ENCODE results near the gene RANBP3. TPM values are rescaled to one million over a fixed set of nuclear protein-coding genes. Genes with fewer than 3 reads are reported as not detected.

RANBP3 gene
- total and polyA plus RNA-seq, 2 of the 8 experiments (the other 6 are each of a cell fraction or from before 2014, with no cell fraction given) = 95.4 to 122 TPM

GRCh38 chr19:5931251-5931650 lies 46.7 kb downstream of the RANBP3 start:
- no peak overlapping the region for H2AK5ac ChIP-seq (ENCODE audit: low read depth, low read length)
- H3K36me3 ChIP-seq (ENCODE audit: control insufficient read depth in 2 of 4, insufficient read depth in 4 of 4, low read length in 3 of 4) = peaks cover 17 to 40% (median 25%) of the 10 kb centered on the region in 4 experiments
- H3K27ac ChIP-seq (ENCODE audit: low read depth, low read length) = no peak overlapping the region
- no peaks in the 10 kb centered on the region for H3K23me2 ChIP-seq (ENCODE audit: low read depth, low read length)
- no peaks in the 10 kb centered on the region; a peak in 1 of 7 replicates for H3K27me3 ChIP-seq (replicated peaks in 1 of 4; ENCODE audit: control insufficient read depth in 3 of 4, extremely low read depth in 1 of 4, insufficient read depth in 3 of 4, low read length in 3 of 4)
- CTCF ChIA-PET (ENCODE audit: partially characterized antibody) = interaction anchor here (0.6 to 2.1 kb wide), 2 partner anchors 91 to 127 kb away, joined by 4 to 7 read pairs; no protein-coding TSS in a partner anchor
- H2BK12ac ChIP-seq (ENCODE audit: low read depth, low read length) = 0 out of 2 replicates have a peak overlapping the region, but pooled peaks have one; percentile 14
- POLR2A ChIA-PET (ENCODE audit: partially characterized antibody) = interaction anchor here (1.7 kb wide), 1 partner anchor 11 kb away, joined by 3 read pairs; no protein-coding TSS in a partner anchor
- no peak overlapping the region for H3K14ac ChIP-seq (ENCODE audit: insufficient read length)
- no peak overlapping the region for H3K4me3 ChIP-seq (ENCODE audit: extremely low read depth in 1 of 4, insufficient read depth in 2 of 4, low read depth in 3 of 4, low read length in 4 of 4)
- H2BK120ac ChIP-seq (replicated peaks; ENCODE audit: low read depth, low read length) = no peak overlapping the region
- WGBS, 2 experiments (ENCODE audit: extremely low coverage in 1 of 2, insufficient coverage in 1 of 2, insufficient read length in 1 of 2, insufficient replicate concordance in 2 of 2, low coverage in 1 of 2, low lambda C conversion rate in 2 of 2, missing lambda C conversion rate in 1 of 2) = 86% methylated on average over 11 of the region's 11 CpGs; no CpG with 5 or more reads in 1 of the 2 experiments
- H3K4ac ChIP-seq (replicated peaks; ENCODE audit: insufficient read length, low read depth, low read length) = no peak overlapping the region
- no peak overlapping the region for H4K91ac ChIP-seq (replicated peaks; ENCODE audit: insufficient read length, low read length)
- H4K20me1 ChIP-seq (replicated peaks in 1 of 2; ENCODE audit: control insufficient read depth in 1 of 2, insufficient read depth in 2 of 2, low read length in 2 of 2) = peaks cover 11 to 28% of the 10 kb centered on the region in 2 experiments
- H3K4me1 ChIP-seq (replicated peaks in 1 of 4; ENCODE audit: control insufficient read depth in 3 of 4, insufficient read depth in 4 of 4, low read length in 3 of 4) = no peaks in the 10 kb centered on the region
- no peak overlapping the region for H3K18ac ChIP-seq (ENCODE audit: extremely low read depth, low read length)
- H3K23ac ChIP-seq (ENCODE audit: insufficient read length) = no peak overlapping the region
- no peak overlapping the region for H3K4me2 ChIP-seq (ENCODE audit: insufficient read depth in 1 of 2, low read depth in 2 of 2, low read length in 2 of 2)
- no peak overlapping the region for H2BK5ac ChIP-seq (ENCODE audit: low read depth, low read length)
- no peak overlapping the region for H2AFZ ChIP-seq (ENCODE audit: low read length)
- TF ChIP-seq PHF8 (conservative IDR thresholded peaks at IDR 0.05; ENCODE audit: low read depth, low read length) (no peak), SUZ12 (IDR thresholded peaks at IDR 0.05; ENCODE audit: low read length) (no peak), CEBPB (IDR thresholded peaks at IDR 0.05; ENCODE audit: low read depth, low read length) (no peak), SIN3A (conservative IDR thresholded peaks at IDR 0.05 in 1 of 2, IDR thresholded peaks at IDR 0.05 in 1 of 2; ENCODE audit: low read depth in 1 of 2, low read length in 2 of 2) (no peak), ZNF274 (IDR thresholded peaks at IDR 0.05; ENCODE audit: borderline replicate concordance, extremely low read depth, low read length) (no peak), E2F6 (IDR thresholded peaks at IDR 0.05) (no peak), RNF2 (IDR thresholded peaks at IDR 0.05; ENCODE audit: borderline replicate concordance, low read depth, low read length, missing control alignments, poor library complexity, severe bottlenecking) (no peak)
- DNase-seq (ENCODE audit: low read depth in 1 of 2, low spot score in 2 of 2) (no peak), FAIRE-seq (no peak)
- no peak overlapping the region for H3K56ac ChIP-seq (replicated peaks; ENCODE audit: insufficient read length, low read depth, low read length)
- H2BK20ac ChIP-seq (ENCODE audit: low read length) = no peak overlapping the region
- H3K79me2 ChIP-seq (ENCODE audit: control insufficient read depth in 1 of 2, insufficient read depth in 2 of 2, low read length in 2 of 2) = peaks cover 0 to 2% of the 10 kb centered on the region in 2 experiments; a peak in 1 of 4 replicates
- no peaks in the 10 kb centered on the region for H3K9me3 ChIP-seq (ENCODE audit: insufficient read depth in 2 of 2, low read depth in 1 of 2, low read length in 1 of 2)
- H2BK15ac ChIP-seq (ENCODE audit: low read length) = no peak overlapping the region
- peaks cover 3% of the 10 kb centered on the region for H3K79me1 ChIP-seq (ENCODE audit: low read depth, low read length)
- no peak overlapping the region for H3K9ac ChIP-seq (replicated peaks in 1 of 4; ENCODE audit: extremely low read depth in 1 of 4, low read depth in 3 of 4, low read length in 3 of 4)
- no peak overlapping the region for H4K8ac ChIP-seq (ENCODE audit: extremely low read depth, insufficient read depth, low read length)
- no peak overlapping the region for H4K5ac ChIP-seq (ENCODE audit: insufficient read length, low read depth, low read length)

Measured in H1 (cell line).